ENCODE results near the gene CCDC47. TPM values are rescaled to one million over a fixed set of nuclear protein-coding genes. Genes with fewer than 3 reads are reported as not detected.

CCDC47 gene
- total RNA-seq, 1 experiment from 2014 or later: 69.3 TPM

DNA sequence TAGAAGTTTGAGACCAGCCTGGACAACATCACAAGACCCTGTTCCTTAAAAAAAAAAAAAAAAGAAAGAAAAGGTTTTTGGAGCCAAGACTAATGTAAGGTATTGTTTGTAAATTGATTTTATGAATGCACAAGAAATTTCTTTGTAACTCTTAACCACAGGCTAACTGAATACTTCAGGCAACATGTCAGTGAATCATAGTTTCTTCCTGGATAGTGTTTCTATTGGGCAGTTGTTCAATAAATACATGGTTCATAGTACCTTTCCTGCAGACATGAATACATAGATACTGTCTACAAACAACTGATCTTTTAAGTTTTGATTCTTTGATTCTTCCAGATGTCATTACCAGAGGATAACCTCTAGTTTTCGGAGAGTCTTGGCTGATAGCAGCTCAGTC is 12.2 kb upstream of the CCDC47 start:
- DNase-seq (ENCODE audit: low spot score): no peak

DNA sequence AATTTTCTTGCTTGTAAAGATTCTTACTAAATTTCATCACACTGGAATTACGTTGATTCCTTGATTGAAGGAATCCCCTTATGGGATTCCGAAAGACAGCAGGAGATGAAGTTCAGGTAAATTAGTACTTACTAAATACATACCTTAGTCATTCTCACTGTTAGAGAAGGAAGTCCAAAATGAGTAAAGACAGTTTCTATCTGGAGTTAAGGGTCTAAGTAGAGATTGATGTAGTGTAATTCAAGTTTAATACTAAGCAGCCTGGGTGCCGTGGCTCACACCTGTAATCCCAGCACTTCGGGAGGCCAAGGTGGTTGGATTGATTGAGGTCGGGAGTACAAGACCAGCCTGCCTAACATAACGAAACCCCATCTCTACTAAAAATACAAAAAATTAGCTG is 10.1 kb upstream of the CCDC47 start:
- no peak for DNase-seq (ENCODE audit: low spot score)

DNA sequence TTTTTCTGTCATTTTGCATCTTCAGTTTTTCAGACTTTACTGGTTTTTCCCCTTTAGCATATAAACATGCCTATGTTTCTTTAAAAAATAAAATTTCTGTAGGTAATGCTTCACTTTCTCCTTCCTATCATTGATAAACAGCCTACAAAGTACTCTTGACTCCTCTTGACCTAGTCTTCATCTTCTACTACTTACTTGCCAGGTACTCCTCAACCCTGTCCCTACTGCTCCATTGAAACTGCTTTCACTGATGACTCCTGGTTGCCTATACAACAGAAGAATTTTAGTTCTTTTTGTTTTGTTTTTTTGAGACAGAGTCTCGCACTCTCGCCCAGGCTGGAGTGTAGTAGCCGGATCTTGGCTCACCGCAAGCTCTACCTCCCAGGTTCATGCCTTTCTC is 7.5 kb upstream of the CCDC47 start:
- no peak for DNase-seq (ENCODE audit: low spot score)

DNA sequence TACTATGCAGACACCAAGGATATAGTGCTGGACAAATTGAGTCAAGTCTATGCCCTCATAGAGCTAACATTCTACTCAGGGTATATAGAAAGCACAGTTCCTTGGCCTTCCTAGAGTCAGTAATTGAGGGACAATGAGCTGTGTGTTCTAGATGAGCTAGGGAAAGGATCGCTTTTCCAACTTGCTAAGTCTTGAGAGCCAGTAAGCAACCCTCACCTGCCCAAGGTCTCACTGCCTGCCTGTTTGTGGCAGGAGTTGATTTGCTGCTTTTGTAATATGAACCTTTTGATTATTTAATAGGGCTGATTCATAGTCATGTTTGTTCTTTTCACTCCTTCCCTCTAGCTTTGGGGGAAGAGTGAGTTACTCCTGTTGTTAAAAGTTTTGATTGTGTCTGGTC is 7.1 kb upstream of the CCDC47 start:
- peak; percentile 19 for DNase-seq (ENCODE audit: low spot score)

DNA sequence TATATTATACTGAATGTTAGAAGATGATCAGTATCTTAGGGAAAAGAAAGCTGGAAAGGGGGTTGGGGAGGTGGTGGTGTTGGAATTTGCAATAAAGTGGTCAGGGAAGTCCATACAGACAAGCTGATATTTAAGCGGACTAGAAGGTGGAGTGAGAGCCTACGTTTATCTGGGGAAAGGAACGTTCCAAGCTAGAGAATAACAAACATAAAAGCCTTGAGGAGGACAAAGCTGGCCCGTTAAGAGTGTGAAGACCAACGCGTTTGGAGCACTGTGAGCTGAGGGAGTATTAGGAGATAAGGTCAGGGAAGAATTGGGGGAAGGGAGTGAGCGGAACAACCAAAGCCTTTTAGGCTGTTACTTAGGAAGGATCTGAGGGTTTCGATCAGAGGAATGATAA is 2.0 kb upstream of the CCDC47 start:
- no peak for DNase-seq (ENCODE audit: low spot score)

DNA sequence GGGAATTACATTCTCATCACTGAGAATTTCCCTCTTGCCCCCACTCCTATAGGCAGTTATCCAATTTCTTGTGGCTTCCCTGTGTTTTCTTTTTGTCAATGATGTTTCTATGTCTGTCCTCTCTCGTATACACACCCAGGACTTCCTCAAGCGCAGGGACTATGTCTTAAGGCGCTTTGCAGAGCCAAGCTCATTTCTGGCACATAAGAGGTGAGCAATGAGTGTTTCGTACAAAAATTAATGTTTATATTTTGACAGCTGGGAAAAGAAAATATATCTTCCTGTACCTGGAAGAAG is 1.5 kb upstream of the CCDC47 start:
- no peak for DNase-seq (ENCODE audit: low spot score)

DNA sequence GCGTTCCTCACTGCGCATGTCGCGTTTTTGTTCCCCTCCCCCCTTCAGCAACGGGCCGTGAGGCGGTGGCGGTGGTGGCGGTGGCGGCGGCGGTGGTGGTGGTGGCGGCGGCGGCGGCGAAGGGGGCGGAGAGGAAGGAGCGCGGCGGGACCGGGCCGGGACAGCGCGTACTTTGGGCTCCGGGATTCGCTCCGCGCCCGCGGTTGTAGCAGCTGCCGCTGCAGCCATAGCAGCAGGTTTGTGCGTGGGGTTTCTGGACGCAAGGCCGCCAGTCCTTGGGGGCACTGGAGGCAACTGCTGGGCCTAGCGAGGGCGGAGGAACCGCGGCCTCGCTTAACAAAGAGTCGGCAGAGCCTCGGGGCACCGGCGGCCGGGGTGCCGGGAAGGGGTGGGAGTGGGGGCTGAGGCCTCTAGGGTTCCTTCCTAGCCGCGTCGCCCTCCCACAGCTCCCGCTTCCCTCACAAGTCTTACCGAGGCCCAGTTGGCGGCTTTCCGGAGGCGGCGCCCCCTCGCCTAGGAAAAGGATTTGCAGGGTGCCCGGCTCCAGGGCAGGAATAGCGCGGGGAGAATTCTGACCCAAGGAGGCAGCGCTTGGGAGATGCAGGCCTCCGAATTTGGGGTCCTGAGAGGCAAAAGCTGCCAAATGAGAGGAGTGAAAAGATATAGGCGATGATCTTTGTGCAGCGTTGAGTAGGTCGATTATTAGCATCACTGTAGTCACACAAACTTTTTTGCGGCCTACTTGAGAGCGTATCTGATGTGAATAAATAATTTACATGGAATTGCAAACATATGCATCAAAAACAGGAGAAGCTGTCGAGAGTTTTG is 958 bp upstream of the CCDC47 start, which contains the start of gene DDX42:
Gene DDX42 (plus strand): TSS at position 30 of the 828 bp plus-strand sequence. CDS start 12,880 bp downstream, outside the sequence.
- peak; percentile 31 for DNase-seq (ENCODE audit: low spot score)

DNA sequence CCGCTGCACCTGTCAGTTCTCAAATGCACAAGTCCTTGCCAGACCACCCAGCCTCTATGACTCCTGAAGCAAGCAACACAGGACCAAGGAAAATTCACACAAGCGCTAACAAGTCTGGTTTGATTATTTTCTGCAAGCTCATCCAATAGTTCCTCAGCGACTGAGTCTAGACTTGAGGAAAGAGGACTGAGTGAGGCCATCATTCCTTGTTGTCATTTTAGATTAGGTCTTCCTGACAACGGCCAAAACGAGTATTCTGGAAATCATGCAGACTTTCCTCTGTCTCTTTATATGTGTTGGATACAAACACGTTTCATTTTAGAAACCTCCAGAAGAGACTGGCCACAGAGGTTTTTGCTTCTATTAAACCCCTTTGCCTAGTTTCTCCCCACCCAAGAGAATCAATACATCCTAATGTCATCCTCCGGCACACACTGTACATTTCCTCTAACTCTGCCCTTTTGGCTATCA is 561 bp downstream of the CCDC47 start:
- no peak for DNase-seq (ENCODE audit: low spot score)

DNA sequence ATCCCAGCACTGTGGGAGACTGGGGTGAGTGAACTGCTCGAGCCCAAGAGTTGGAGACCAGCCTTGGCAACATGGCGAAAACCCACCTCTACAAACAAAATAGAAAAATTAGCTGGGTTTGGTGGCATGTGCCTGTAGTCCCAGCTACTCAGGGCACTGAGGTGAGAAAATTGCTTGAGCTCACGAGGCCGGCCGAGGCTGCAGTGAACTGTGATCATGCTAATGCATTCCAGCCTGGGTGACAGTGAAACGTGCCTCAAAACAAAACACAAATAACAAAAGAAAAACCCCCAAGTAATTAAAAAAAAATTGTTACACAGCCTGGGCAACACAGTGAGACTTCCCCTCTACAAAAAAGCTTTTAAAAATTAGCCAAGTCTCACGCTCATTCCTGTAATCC is 5.0 kb downstream of the CCDC47 start:
- no peak for DNase-seq (ENCODE audit: low spot score)

DNA sequence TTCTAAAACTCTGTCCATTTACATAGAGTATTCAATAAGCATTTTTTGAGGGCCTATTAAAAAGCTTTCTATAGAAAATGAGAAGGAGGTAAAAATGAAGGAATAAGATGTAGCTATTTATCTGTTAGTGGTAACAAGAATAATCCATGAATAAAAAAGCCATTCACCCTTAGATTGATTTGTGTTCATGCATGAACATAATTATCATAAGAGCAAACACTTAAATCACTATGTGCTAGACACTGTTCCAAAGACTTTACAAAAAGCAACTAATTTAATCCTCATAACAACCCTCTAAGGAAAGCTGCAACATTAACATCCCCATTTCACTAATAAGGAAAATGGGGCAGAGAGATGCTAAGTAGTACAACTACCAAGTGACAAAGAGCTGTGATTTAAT is 6.6 kb downstream of the CCDC47 start:
- no peak for DNase-seq (ENCODE audit: low spot score)

DNA sequence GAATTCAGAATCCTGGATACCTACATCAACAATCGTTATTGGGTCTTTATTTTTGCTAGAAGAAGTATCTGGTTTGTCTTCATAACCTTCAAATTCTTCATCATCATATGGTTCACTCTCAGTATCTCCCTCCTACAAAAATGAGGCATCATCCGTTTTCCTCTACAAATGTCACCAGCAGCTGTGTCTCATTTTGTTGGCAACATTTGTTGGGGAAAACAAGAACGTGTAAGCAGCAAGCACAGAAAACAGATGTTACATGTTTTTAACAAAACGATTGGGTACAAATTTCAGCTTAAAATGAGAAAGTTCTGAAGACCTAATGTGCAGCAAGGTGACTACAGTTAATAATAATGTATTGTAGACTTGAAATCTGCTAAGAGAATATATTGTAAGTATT is 8.7 kb downstream of the CCDC47 start:
- no peak for DNase-seq (ENCODE audit: low spot score)

DNA sequence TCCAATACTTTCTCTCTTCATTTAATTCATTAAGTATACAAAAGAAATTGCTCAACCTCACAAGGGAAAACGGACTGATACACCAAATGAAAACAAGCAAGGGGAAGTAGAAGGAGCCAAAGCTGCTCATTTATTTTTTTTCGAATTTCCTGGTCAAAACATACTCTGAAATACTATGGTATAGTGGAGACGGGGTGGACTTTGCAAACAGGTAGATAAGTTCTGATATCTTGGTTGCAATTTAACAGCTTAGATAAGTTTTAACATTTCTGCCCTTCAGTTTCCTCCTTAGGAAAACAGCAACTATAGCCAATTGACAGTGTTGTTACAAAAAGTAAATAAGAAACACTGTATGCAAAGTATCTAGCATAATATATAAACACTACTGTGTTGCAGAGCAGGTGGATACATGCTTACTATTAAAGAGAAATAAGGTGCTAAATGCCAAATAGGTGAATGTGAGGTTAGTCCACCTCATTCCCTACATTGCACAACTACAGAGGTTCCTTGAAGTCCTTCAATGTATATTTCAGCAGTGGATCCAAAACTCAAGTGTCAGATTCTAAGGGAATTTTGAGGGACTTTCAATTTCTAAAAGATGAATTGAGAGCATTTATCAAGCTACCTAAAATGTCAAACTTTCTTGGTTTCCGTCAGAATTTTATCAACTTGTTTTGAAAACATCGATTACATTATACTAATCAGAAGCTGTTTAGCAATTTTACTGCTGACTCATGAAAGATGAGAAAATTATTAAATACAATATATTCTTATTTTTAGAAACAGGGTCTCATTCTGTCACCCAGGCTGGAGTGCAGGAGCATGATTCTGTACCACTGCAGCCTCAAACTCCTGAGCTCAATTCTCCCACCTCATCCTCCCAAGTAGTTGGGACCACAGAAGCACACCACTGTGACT is 11.0 kb downstream of the CCDC47 start:
- DNase-seq (ENCODE audit: low spot score): no peak

DNA sequence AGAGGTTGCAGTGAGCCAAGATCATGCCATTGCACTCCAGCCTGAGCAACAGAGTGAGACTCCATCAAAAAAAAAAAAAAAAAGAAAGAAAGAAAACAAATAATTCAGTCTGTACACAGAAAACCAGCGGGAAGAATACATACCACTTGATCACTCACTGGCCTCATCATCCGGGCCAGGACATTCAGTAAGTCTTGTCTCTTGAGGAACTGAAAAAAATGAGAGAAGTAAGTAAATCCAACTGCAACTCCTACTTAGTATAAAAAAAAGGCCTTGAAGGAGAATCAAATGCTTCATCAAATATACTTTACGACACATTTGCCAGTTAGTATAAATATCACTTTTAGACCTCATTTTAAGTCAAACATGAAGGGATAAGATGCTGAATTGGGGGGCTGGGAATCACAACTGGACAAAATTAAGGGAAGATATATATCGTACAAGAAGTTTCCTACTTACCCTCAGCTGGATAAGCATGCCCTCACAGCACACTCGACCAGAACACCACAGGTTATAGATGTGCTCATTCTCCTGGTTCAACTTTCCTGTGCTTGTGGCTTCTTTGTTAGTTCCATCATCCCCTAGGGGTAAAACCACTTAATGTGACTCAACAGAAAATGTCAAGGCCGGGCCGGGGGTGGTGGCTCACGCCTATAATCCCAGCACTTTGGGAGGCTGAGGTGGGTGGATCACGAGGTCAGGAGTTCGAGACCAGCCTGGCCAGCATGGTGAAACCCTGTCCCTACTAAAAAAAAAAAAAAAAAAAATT is 12.4 kb downstream of the CCDC47 start:
- DNase-seq (ENCODE audit: low spot score): peak; percentile 46

DNA sequence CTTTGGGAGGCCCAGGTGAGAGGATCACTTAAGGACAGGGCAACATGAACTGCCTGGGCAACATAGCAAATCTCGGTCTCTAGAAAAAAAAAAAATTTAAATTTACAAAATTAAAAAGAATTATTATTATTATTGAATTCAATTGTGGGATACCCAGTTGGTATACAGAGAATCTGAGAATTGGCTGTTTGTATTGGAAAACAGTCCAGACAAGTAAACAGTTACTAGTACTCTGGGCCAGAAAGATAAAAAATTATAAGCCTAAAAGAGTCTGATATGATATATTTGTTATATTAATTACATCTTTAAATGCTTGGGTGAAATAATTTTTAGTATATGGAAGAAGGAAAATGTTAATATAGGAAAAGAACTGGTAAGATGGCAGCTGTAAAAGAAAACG is 15.0 kb downstream of the CCDC47 start:
- no peak for DNase-seq (ENCODE audit: low spot score)

DNA sequence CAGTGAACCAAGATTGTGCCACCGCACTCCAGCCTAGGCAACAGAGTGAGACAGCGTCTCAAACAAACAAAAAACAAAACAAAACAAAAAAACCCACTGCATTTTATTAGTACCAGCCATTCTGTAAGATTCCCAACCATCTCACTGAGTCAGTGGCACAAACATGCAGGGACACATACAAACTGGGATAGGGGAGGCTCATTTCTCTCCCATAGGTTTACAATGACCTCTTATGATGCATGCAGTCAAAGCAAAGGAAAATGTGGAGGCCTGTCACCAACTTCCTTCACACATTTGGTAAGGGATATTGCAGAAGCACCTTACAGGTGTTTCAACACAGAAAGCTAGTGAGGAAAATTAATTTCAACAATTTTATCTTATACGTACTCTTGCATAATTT is 19.4 kb downstream of the CCDC47 start:
- no peak for DNase-seq (ENCODE audit: low spot score)

DNA sequence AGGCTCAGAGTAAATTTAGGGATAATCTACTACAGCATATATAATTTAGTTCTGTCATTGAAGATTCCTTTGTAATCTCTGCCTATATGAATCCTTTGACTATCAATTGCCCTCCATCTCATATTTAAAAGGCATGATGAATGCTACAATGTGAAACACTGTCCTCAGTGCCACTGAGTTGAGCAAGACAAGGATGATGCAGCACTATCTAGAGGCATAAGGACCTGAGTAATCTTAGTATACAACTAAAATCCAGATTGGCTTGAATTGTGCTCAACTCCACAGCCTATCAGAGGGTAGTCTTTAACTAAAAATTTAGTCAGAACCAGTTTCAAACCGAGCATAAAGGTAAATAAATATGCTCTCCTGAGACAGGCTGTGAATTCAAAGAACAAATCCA is 20.2 kb downstream of the CCDC47 start:
- no peak for DNase-seq (ENCODE audit: low spot score)

DNA sequence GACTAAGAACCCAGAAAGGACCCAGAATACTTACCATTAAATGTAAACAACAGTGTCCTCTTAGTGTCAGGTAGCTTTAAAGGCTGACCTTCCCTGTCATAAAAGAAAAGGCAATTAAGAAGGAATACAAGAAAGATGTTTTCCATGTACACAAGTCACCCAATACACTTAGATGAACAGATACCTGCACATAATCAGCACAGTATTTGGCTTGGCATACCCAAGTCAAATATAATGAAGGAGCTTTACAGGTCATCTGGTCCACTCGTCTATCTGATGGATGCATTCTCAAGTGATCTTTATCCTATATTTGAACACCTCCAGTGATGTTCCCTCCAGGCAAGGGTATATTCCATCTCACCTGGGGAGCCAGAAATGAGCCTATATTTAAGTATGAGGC is 20.7 kb downstream of the CCDC47 start:
- no peak for DNase-seq (ENCODE audit: low spot score)

DNA sequence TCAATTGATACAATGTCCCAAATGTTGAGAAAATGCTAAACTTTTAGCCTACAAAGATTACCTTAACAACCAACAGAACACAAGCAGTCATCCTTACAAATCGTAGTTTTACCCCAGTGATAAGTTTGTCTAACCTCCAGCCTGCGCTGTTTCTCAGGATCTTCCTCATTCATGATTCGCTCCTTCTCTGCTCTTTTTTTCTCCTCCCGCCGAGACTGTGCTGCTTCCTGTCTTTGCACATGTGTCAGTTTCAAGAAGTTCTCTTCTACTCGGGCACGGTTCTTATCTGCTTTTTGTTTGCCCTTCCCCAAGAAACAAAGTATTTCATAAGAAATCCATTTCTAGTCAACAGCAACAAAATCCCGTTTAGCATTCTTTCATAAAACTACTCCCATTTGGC is 21.6 kb downstream of the CCDC47 start:
- no peak for DNase-seq (ENCODE audit: low spot score)

DNA sequence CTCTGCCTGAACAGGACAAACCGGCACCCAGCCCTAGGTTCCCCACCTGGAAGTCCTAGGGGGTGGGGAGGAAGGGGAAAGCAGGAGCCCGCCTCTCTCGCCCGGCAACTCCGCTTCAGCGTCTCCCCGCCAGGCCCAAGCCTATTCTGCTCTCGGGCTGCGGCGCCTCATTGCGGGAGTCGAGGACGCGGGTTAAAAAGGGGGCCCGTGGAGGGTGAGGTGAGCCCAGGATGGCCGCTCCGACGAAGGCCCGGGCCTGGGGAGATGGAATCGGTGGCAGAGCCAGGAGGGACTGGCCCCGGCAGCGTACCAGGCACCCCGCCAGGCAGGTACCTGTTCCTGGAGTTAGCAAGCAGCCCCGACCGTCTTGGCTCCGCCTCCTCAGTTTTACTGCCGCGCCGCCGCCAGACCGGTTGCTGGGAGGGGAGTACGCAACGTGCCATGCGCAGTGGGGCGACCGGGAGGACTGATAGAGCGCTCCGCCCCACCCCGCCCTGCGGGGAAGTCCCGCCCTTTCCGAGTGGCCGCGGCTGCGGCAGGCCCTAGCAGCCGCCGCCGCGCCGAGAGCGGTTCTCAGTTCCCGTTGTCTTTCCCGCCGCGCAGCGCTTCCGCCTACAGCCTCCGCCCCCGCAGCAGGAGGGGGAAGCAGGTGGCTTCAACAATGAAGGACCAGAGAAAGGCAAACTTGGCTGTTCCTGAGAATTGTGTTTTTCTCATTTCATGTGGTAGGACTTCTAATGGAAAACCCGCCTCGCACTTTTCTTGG is 31.8 kb downstream of the CCDC47 start, which contains the start of gene STRADA:
Gene STRADA (minus strand): TSS at position 392 of the 766 bp plus-strand sequence. CDS start 13,430 bp downstream, outside the sequence.
- DNase-seq (ENCODE audit: low spot score): peak; percentile 97

DNA sequence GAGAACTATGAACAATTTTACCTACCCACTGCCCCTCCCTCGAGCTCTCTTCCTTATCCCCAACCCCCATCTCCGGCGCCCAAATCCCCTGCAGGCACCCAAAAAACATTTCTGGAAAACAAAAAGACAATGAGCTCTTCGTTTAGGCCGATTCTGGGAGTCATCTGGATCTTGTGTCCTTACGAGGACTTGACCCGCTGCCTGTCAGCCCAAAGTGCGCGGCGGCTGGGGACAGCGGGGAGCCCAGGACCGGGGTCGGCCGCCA is 32.3 kb downstream of the CCDC47 start:
- DNase-seq (ENCODE audit: low spot score): no peak

DNA sequence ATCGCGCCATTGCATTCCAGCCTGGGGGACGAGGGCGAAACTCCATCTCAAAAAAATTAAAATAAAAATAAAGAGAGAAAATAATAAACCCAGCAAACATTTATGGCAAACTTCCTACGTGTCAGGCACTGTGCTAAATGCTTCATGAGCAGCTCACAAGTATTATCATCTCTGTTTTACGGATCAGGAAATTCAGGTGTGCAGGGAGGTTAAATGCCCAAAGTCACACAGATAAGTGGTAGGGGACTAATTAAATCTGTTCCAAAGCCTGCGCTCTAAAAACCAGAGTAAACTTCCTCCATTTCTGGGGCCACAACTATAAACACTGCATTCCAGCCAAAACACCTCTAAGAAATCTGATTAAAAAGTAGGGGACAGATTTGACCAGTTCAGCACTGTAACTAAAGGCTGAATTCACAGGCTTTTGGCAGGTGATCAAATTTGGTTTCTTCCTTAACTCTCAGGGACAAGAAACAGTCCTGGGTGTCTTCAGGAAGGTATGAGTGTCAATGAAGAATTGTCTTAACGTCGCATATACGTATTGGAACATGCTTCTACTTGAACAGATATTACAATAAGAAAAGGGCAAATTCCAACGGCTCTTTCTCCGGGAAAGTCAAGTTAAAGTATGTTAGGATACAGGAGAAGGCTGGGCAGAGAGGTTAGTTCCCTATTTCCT is 32.8 kb downstream of the CCDC47 start:
- no peak for DNase-seq (ENCODE audit: low spot score)

Data from H4 (cell line).